AG04449 (cell line): ENCODE data around the gene CDK16.

Source experiments
- CTCF ChIA-PET: fragments of 350-600 bp; formaldehyde crosslinking; extraction: SDS; loops from one replicate; lab custom pipeline; 2021; ENCODE audit warnings: antibody characterized with exemption; lab: Yijun Ruan, JAX
- POLR2A ChIA-PET: fragments of 400-600, 350-600 bp; formaldehyde crosslinking; extraction: SDS; loops from one replicate; lab custom pipeline; 2020; ENCODE audit warnings: antibody characterized with exemption, inconsistent platforms; lab: Yijun Ruan, JAX
- DNase-seq: peaks from one replicate; pipeline ENCODE4 v3.0.0-alpha.2; 2010; ENCODE audit warnings: low read depth, low spot score
- H3K4me3 ChIP-seq: 2 replicates; pipeline ENCODE4 v1.5.1; 2011; ENCODE audit warnings: low read depth, mild to moderate bottlenecking, control low read depth, low read length
- TF ChIP-seq, protein P1 (sequence below): IDR thresholded peaks from one replicate; pipeline ENCODE4 v1.5.1; 2011; ENCODE audit warnings: mild to moderate bottlenecking, moderate library complexity, low read length, control low read depth, inconsistent platforms; ENCODE audit not compliant: insufficient read depth; ENCODE audit errors: missing control alignments

The CDK16 gene

DNA sequence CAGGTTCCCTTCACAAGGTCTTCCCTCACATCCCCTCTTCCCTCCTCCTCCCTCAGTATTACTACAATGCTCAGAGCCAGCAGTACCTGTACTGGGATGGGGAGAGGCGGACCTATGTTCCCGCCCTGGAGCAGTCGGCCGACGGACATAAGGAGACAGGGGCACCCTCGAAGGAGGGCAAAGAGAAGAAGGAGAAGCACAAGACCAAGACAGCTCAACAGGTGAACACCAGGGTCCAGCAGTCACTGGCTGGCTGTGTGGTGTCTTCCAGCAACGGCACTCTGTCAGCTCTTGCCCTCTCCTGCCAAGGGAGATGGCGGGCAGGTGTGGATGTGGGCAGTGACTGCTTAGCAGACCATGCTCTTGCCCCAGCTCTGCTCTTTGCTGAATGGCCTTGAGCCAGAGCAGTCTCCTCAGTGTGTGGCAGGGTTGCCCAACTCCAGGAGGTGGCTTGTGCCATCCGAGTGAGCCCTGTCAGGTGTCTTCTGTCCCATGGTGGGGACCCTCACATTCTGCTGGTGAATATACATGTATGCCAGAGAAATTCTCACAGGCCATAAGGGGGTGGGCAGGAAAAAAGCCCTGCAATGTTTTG lies 36.3 kb upstream of the CDK16 start:
- no peak overlapping the region for H3K4me3 ChIP-seq
- TF ChIP-seq, protein P1, sequence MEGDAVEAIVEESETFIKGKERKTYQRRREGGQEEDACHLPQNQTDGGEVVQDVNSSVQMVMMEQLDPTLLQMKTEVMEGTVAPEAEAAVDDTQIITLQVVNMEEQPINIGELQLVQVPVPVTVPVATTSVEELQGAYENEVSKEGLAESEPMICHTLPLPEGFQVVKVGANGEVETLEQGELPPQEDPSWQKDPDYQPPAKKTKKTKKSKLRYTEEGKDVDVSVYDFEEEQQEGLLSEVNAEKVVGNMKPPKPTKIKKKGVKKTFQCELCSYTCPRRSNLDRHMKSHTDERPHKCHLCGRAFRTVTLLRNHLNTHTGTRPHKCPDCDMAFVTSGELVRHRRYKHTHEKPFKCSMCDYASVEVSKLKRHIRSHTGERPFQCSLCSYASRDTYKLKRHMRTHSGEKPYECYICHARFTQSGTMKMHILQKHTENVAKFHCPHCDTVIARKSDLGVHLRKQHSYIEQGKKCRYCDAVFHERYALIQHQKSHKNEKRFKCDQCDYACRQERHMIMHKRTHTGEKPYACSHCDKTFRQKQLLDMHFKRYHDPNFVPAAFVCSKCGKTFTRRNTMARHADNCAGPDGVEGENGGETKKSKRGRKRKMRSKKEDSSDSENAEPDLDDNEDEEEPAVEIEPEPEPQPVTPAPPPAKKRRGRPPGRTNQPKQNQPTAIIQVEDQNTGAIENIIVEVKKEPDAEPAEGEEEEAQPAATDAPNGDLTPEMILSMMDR: no peak
- ChIA-PET CTCF (no interaction called here), POLR2A (no interaction called here)
- no peak for DNase-seq

DNA sequence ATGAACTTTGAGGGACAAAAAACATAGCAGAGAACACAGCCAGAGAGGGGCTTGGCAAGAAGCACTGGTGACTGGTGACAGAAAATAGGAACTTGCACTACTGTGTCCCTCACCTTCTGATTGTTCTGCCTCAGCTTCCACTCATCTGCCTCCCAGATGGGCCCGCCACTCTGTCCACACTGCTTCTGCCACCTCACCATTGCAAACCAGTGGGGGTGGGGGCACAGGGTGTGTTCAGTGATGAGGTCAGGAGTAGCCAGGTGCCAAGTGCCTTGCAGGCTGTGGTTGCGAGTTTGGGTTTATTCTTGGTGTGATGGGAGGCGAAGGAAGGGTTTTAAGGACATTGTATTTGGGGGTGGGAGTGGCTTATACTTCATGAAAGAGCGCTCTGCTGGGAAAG lies 34.0 kb upstream of the CDK16 start:
- no peak overlapping the region for H3K4me3 ChIP-seq
- ChIA-PET CTCF (no interaction called here), POLR2A (no interaction called here)
- DNase-seq: no peak
- TF ChIP-seq, protein P1: no peak

DNA sequence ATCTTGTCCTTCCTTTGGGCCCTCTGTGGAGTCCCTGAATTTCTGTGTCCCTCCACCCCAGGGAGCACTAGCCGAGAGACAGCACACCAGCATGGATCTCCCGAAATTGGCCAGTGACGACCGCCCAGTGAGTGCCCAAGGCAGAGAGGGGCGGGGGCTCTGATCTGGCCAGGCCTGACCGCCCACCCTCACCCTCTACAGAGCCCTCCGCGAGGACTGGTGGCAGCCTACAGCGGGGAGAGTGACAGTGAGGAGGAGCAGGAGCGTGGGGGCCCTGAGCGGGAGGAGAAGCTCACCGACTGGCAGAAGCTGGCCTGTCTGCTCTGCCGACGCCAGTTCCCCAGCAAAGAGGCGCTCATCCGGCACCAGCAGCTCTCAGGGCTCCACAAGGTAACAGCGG lies 33.2 kb upstream of the CDK16 start:
- DNase-seq: no peak
- POLR2A ChIA-PET: no interaction called here
- TF ChIP-seq, protein P1: no peak
- CTCF ChIA-PET: no interaction called here
- no peak overlapping the region for H3K4me3 ChIP-seq

DNA sequence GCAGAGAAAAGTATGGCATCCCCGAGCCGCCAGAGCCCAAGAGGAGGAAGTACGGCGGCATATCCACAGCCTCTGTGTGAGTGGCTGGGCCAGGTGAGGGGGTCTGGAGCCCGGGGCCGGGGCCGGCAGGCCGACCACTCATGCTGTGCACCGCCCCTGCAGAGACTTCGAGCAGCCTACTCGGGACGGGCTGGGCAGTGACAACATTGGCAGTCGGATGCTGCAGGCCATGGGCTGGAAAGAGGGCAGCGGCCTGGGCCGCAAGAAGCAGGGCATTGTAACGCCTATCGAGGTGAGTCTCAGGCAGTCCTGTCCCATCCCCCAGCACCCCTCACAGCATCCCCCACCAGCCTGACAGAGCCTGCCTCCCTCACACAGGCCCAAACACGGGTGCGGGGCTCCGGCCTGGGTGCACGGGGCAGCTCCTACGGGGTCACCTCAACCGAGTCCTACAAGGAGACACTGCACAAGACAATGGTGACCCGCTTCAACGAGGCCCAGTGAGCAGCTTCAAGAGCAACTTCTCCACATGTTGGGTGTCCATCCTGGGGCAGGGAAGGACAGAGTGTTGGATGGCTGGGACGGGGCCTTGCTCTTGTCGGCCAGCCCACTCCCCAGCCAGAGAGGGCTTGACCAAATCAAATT lies 32.3 kb upstream of the CDK16 start:
- POLR2A ChIA-PET: no interaction called here
- no peak overlapping the region for H3K4me3 ChIP-seq
- TF ChIP-seq, protein P1: no peak
- DNase-seq: no peak
- CTCF ChIA-PET: no interaction called here

DNA sequence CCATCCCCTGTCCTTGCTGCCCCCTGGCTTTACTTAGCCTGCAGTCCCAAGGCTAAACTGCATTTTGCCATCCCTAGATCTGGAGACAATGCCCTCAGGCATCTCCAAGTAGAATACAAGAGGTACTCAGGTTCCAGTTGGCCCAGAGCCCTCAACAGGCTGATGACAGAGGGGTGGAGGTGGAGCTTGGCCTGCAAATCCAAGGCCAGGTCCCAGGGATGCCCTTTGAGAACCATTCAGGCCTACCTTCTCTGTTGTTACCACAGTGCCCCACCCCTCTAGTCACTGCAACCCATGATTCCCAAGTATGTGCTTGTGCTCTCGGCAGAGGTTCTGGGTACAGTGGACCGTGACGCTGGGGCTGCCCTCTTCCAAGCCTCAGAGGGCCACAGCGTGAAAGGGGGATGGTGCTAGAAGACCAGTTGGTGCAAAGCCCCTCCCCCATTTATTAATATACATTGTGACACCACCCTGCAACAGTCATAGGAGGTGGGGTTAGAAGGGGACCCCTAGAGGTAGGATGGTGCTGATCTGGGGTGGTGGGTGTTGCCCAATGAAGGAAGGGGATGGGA lies 31.3 kb upstream of the CDK16 start:
- TF ChIP-seq, protein P1: no peak
- POLR2A ChIA-PET: no interaction called here
- CTCF ChIA-PET: interaction anchor here (0.8 kb wide), 1 partner anchor 42 kb away, joined by 3 read pairs; the partner anchor contains the start of genes NDUFB11 and RBM10
- no peak for DNase-seq
- no peak overlapping the region for H3K4me3 ChIP-seq

DNA sequence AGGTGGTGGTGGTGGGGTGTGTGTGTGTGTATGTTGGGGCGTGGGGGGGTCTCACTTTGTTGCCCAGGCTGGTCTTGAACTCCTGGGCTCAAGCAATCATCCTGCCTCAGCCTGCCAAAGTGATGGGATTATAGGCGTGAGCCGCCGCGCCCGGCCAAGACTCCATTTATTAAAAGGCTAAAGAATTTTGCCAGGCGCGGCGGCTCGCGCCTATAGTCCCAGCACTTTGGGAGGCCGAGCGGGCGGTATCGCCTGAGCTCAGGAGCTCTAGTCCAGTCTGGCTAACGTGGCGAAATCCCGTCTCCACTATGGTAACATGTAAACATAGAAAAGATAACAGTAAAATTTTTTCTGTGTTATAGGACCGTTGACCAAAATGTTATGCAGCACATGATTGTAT lies 28.6 kb upstream of the CDK16 start:
- ChIA-PET CTCF (interaction anchor here (2.5 to 4.1 kb wide), 2 partner anchors 193 to 332 kb away, joined by 26 read pairs; no protein-coding TSS in a partner anchor), POLR2A (no interaction called here)
- H3K4me3 ChIP-seq: no peak overlapping the region
- TF ChIP-seq, protein P1: no peak
- DNase-seq: no peak
